ENCODE data around the gene MCC. TPM values are rescaled to one million over a fixed set of nuclear protein-coding genes. Genes with fewer than 3 reads are reported as not detected.

Gene MCC
- total and polyA plus RNA-seq, 12 donors: 4.2 to 34.1 (median 25.2) TPM

- Histone ChIP-seq H3K9me3 (peaks cover 0 to 18% (median 5%) of the 10 kb centered on the region in 11 donors), H3K4me1 (peaks cover 0 to 27% (median 13%) of the 10 kb centered on the region in 9 donors), H3K4me3 (peak overlapping the region; percentile 40 to 75 (median 64)), H3K36me3 (no peaks in the 10 kb centered on the region), H3K27ac (peak overlapping the region in 6 of 10 donors; percentile 1 to 49 (median 36)), H3K27me3 (peaks cover 0 to 98% (median 25%) of the 10 kb centered on the region in 7 donors)
- DNase-seq: no peak
- intact Hi-C loops (cut with DNase I): no loop called here
- ATAC-seq: peak in 6 of 8 donors; percentile 11 to 73 (median 42)
- WGBS, 2 donors: 10 to 15% methylated on average over 20 of the region's 20 CpGs
- no peak for TF ChIP-seq CTCF (IDR thresholded peaks at IDR 0.05)
These were observed 462 bp upstream of the MCC start for GRCh38 chr5:113488645-113489184.

GRCh38 chr5:113487416-113487780, 855 bp downstream of the MCC start:
- intact Hi-C loops (cut with DNase I): no loop called here
- ATAC-seq: peak in 5 of 8 donors; percentile 11 to 29 (median 24)

GRCh38 chr5:113480243-113480642, 8.0 kb downstream of the MCC start:
- no peak for TF ChIP-seq CTCF (IDR thresholded peaks at IDR 0.05)
- no peak overlapping the region for H3K4me3 ChIP-seq
- H3K36me3 ChIP-seq: no peaks in the 10 kb centered on the region
- WGBS, 2 donors: 78 to 82% methylated on average over 5 of the region's 5 CpGs
- no peaks in the 10 kb centered on the region for H3K4me1 ChIP-seq
- no peak for DNase-seq
- intact Hi-C loops (cut with DNase I): no loop called here
- no peak overlapping the region for H3K27ac ChIP-seq
- no peak for ATAC-seq
- no peaks in the 10 kb centered on the region for H3K9me3 ChIP-seq
- H3K27me3 ChIP-seq: peaks cover 0 to 81% (median 0%) of the 10 kb centered on the region in 7 donors

More at GRCh38 chr5:113487416-113487780, 855 bp downstream of the MCC start:
- peaks cover 0 to 18% (median 5%) of the 10 kb centered on the region in 11 donors for H3K9me3 ChIP-seq
- DNase-seq: no peak
- H3K4me1 ChIP-seq: peaks cover 0 to 27% (median 13%) of the 10 kb centered on the region in 9 donors
- H3K27ac ChIP-seq: peak overlapping the region in 1 of 10 donors; percentile 46
- H3K4me3 ChIP-seq: peak overlapping the region; percentile 40 to 75 (median 64)
- peaks cover 0 to 97% (median 25%) of the 10 kb centered on the region in 7 donors for H3K27me3 ChIP-seq
- TF ChIP-seq CTCF (IDR thresholded peaks at IDR 0.05): no peak
- WGBS, 2 donors: 4 to 5% methylated on average over 18 of the region's 18 CpGs
- no peaks in the 10 kb centered on the region for H3K36me3 ChIP-seq

- Histone ChIP-seq H3K9me3 (no peaks in the 10 kb centered on the region), H3K27me3 (peaks cover 0 to 78% (median 0%) of the 10 kb centered on the region in 7 donors)
- ATAC-seq: no peak
These were observed 9.6 kb downstream of the MCC start for GRCh38 chr5:113478691-113479090.

More at GRCh38 chr5:113478691-113479090, 9.6 kb downstream of the MCC start:
- Histone ChIP-seq H3K4me1 (peaks cover 0 to 9% (median 0%) of the 10 kb centered on the region in 9 donors), H3K27ac (no peak overlapping the region), H3K4me3 (no peak overlapping the region), H3K36me3 (no peaks in the 10 kb centered on the region)
- no peak for DNase-seq
- intact Hi-C loops (cut with DNase I): no loop called here
- TF ChIP-seq CTCF (IDR thresholded peaks at IDR 0.05): no peak
- WGBS, 2 donors: 49 to 51% methylated on average over 3 of the region's 3 CpGs

Measured in heart right ventricle (tissue), 16 donors.